ENCODE results near the gene RNF220. TPM values are rescaled to one million over a fixed set of nuclear protein-coding genes. Genes with fewer than 3 reads are reported as not detected.
A peak's percentile ranks its signal among the peaks of the same experiment; 100 is the strongest.

RNF220 gene
- total and polyA plus RNA-seq, 9 of the 15 experiments (the other 6 are each of a cell fraction or from before 2014, with no cell fraction given) = 5.1 to 117 (median 66.9) TPM

DNA sequence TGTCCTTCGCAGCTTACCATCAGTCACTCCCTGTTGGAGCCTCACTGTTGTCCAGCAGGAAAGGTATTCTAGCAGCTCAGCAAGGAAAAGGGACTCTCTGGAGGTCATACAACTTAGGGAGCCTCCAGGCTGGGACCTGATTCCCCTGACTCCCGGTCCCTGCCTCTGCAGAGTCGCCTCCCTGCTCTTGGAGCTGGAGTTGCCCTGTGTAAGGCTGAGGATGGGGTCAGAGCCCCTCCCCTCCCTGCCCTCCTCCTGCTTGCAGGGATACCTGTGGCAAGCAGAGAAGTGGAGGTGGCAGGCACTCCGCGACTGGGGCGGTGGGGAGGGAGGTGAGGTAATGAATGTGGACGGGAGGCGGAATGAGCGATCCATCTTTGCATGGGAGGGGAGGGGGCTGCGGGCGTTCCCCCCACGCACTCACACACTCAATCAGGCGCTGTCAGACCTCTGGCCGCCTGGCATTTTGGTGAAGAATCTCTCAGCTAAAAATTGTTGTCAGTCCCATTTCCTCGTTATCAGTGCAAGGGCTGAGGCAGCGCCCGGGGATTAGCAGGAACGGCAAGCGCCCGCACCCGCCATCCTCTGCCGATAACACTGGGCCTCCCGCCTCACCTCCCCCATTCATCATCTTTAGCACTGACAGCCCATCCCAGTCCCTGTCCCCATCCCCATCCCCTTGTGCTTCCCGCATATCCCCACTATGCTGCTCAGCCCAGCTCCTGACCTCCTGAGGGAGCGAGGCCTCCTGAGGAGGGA is 204.9 kb downstream of the RNF220 start (continued):
- TF ChIP-seq, protein P1, sequence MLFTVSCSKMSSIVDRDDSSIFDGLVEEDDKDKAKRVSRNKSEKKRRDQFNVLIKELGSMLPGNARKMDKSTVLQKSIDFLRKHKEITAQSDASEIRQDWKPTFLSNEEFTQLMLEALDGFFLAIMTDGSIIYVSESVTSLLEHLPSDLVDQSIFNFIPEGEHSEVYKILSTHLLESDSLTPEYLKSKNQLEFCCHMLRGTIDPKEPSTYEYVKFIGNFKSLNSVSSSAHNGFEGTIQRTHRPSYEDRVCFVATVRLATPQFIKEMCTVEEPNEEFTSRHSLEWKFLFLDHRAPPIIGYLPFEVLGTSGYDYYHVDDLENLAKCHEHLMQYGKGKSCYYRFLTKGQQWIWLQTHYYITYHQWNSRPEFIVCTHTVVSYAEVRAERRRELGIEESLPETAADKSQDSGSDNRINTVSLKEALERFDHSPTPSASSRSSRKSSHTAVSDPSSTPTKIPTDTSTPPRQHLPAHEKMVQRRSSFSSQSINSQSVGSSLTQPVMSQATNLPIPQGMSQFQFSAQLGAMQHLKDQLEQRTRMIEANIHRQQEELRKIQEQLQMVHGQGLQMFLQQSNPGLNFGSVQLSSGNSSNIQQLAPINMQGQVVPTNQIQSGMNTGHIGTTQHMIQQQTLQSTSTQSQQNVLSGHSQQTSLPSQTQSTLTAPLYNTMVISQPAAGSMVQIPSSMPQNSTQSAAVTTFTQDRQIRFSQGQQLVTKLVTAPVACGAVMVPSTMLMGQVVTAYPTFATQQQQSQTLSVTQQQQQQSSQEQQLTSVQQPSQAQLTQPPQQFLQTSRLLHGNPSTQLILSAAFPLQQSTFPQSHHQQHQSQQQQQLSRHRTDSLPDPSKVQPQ (CRISPR knock-in tag; IDR thresholded peaks at IDR 0.05; ENCODE audit: borderline replicate concordance) = no peak
- TF ChIP-seq ZBTB33 (CRISPR knock-in tag; IDR thresholded peaks at IDR 0.05) (no peak), ZNF311 (CRISPR knock-in tag; IDR thresholded peaks at IDR 0.05) (no peak), PCBP1 (IDR thresholded peaks at IDR 0.05; ENCODE audit: low read depth, low read length, poor library complexity, severe bottlenecking) (no peak), ZBTB9 (CRISPR knock-in tag; IDR thresholded peaks at IDR 0.05) (no peak), NEUROD1 (IDR thresholded peaks at IDR 0.05; ENCODE audit: borderline replicate concordance, low read depth, low read length, partially characterized antibody) (no peak), BCLAF1 (IDR thresholded peaks at IDR 0.05; ENCODE audit: borderline replicate concordance in 1 of 2, control insufficient read depth in 1 of 2, low read depth in 2 of 2, low read length in 1 of 2) (no peak), MEF2A (IDR thresholded peaks at IDR 0.05; ENCODE audit: control insufficient read depth, low read depth, low read length) (no peak), TGIF2 (CRISPR knock-in tag; IDR thresholded peaks at IDR 0.05) (no peak), TAL1 (IDR thresholded peaks at IDR 0.05) (peak; percentile 77; the same call in 1 of the 2 replicates), MNT (conservative IDR thresholded peaks at IDR 0.05) (peak in 1 of 2 experiments; percentile 56; a peak in 1 of 4 replicates), ZNF184 (CRISPR knock-in tag; IDR thresholded peaks at IDR 0.05) (no peak)
- TF ChIP-seq, protein P2, sequence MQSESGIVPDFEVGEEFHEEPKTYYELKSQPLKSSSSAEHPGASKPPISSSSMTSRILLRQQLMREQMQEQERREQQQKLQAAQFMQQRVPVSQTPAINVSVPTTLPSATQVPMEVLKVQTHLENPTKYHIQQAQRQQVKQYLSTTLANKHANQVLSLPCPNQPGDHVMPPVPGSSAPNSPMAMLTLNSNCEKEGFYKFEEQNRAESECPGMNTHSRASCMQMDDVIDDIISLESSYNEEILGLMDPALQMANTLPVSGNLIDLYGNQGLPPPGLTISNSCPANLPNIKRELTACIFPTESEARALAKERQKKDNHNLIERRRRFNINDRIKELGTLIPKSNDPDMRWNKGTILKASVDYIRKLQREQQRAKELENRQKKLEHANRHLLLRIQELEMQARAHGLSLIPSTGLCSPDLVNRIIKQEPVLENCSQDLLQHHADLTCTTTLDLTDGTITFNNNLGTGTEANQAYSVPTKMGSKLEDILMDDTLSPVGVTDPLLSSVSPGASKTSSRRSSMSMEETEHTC (IDR thresholded peaks at IDR 0.05) = peak; percentile 61; the same call in 1 of the 2 replicates

Measured in K562 (cell line).